ENCODE measurements around the gene COL19A1. TPM values are rescaled to one million over a fixed set of nuclear protein-coding genes. Genes with fewer than 3 reads are reported as not detected.

Gene COL19A1
- total and polyA plus RNA-seq, 9 of the 15 experiments (the other 6 are each of a cell fraction or from before 2014, with no cell fraction given) = not detected

DNA sequence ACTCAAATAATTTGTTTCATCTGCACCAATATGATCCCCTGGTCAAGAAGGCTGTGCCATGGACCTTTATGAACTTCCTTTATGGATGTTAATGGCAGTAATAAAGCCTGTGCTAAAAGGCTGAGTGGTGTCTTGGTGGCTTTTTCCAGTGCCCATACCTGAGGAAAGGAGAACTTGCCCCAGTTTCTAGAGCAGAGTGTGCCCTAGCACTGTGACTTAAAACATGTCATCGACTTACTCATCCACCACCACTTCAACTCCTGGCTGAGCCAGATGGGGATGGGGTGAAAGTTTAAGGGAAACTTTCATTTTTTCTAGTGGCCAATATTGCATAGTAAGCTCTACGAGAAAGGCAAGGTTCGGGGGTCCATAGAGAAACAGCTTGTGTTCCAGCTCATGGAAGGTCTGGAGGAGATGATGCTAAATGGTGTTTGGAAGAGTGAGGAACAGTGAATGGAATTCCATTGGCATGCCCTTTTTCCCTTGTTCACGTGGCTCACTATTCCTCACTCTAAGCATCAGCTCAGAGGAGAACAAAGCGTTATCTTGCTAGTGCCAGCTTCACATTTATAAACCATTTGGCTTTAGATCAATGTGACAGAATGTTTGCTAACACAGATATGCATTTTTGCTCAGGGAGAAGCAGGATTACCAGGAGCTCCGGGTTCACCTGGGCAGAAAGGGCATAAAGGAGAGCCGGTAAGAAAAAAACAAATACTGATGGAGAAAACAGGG, 71.2 kb downstream of the COL19A1 start:
- H3K9ac ChIP-seq (ENCODE audit: insufficient read depth in 1 of 2, low read depth in 2 of 2, low read length in 2 of 2) = no peak overlapping the region
- no peak overlapping the region for H2AFZ ChIP-seq (ENCODE audit: low read depth, low read length)
- H3K4me1 ChIP-seq (replicated peaks in 1 of 2; ENCODE audit: control insufficient read depth in 2 of 2, insufficient read depth in 2 of 2, low read length in 2 of 2) = no peaks in the 10 kb centered on the region
- no peak overlapping the region for H3K4me2 ChIP-seq (ENCODE audit: insufficient read depth, low read length)
- no peaks in the 10 kb centered on the region for H3K9me3 ChIP-seq (replicated peaks; ENCODE audit: control insufficient read depth, insufficient read depth, low read depth, low read length)
- ChIA-PET POLR2A (interaction anchor here (0.7 kb wide), 1 partner anchor 37 kb away, joined by 3 read pairs; no protein-coding TSS in a partner anchor), CTCF (ENCODE audit: low intra/inter-chr PET ratio) (no interaction called here)
- TF ChIP-seq, protein P1, sequence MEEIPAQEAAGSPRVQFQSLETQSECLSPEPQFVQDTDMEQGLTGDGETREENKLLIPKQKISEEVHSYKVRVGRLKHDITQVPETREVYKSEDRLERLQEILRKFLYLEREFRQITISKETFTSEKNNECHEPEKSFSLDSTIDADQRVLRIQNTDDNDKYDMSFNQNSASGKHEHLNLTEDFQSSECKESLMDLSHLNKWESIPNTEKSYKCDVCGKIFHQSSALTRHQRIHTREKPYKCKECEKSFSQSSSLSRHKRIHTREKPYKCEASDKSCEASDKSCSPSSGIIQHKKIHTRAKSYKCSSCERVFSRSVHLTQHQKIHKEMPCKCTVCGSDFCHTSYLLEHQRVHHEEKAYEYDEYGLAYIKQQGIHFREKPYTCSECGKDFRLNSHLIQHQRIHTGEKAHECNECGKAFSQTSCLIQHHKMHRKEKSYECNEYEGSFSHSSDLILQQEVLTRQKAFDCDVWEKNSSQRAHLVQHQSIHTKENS (CRISPR knock-in tag; IDR thresholded peaks at IDR 0.05) = no peak
- TF ChIP-seq, protein P2, sequence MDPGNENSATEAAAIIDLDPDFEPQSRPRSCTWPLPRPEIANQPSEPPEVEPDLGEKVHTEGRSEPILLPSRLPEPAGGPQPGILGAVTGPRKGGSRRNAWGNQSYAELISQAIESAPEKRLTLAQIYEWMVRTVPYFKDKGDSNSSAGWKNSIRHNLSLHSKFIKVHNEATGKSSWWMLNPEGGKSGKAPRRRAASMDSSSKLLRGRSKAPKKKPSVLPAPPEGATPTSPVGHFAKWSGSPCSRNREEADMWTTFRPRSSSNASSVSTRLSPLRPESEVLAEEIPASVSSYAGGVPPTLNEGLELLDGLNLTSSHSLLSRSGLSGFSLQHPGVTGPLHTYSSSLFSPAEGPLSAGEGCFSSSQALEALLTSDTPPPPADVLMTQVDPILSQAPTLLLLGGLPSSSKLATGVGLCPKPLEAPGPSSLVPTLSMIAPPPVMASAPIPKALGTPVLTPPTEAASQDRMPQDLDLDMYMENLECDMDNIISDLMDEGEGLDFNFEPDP (CRISPR knock-in tag; IDR thresholded peaks at IDR 0.05) = no peak
- TF ChIP-seq JUND (IDR thresholded peaks at IDR 0.05; ENCODE audit: borderline replicate concordance, low read depth, low read length) = no peak
- TF ChIP-seq JUND (tag; IDR thresholded peaks at IDR 0.05; ENCODE audit: borderline replicate concordance, low read depth, low read length) = no peak
- no peak for TF ChIP-seq ZNF780A (CRISPR knock-in tag; IDR thresholded peaks at IDR 0.05)
- TF ChIP-seq MTA3 (IDR thresholded peaks at IDR 0.05; ENCODE audit: borderline replicate concordance) = no peak
- TF ChIP-seq SRSF1 (IDR thresholded peaks at IDR 0.05; ENCODE audit: low read depth, low read length) = no peak
- no peak for TF ChIP-seq IRF2 (CRISPR knock-in tag; IDR thresholded peaks at IDR 0.05)
- no peak for TF ChIP-seq EHMT2 (IDR thresholded peaks at IDR 0.05)
- TF ChIP-seq, protein P3, sequence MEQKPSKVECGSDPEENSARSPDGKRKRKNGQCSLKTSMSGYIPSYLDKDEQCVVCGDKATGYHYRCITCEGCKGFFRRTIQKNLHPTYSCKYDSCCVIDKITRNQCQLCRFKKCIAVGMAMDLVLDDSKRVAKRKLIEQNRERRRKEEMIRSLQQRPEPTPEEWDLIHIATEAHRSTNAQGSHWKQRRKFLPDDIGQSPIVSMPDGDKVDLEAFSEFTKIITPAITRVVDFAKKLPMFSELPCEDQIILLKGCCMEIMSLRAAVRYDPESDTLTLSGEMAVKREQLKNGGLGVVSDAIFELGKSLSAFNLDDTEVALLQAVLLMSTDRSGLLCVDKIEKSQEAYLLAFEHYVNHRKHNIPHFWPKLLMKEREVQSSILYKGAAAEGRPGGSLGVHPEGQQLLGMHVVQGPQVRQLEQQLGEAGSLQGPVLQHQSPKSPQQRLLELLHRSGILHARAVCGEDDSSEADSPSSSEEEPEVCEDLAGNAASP (IDR thresholded peaks at IDR 0.05) = no peak
- TF ChIP-seq ILF3 (IDR thresholded peaks at IDR 0.05; ENCODE audit: borderline replicate concordance) = no peak
- no peak for TF ChIP-seq U2AF1 (optimal IDR thresholded peaks at IDR 0.05; ENCODE audit: low read depth, low read length)
- TF ChIP-seq SIN3A (IDR thresholded peaks at IDR 0.05; ENCODE audit: borderline replicate concordance in 2 of 2, control insufficient read depth in 1 of 2, low read depth in 2 of 2, low read length in 2 of 2) = no peak
- H3K4me3 ChIP-seq = no peak overlapping the region
- H3K27me3 ChIP-seq (ENCODE audit: control insufficient read depth in 2 of 2, insufficient read depth in 2 of 2, low read length in 2 of 2) = no peaks in the 10 kb centered on the region
- BruUV-seq (replicated peaks) = no TSS peak
- no peak overlapping the region for H3K27ac ChIP-seq (ENCODE audit: extremely low read depth, low read depth, low read length)
- intact Hi-C loops (cut with micrococcal nuclease) (no loop called here), in situ Hi-C loops (cut with MboI) (no loop called here)
- no peaks in the 10 kb centered on the region for H3K36me3 ChIP-seq (ENCODE audit: control insufficient read depth, insufficient read depth, low read length)
- no peaks in the 10 kb centered on the region for H3K79me2 ChIP-seq (ENCODE audit: control insufficient read depth, insufficient read depth, low read length)
- no peak for FAIRE-seq
- ATAC-seq = no peak
- H4K20me1 ChIP-seq (replicated peaks; ENCODE audit: control insufficient read depth, insufficient read depth, low read length) = no peaks in the 10 kb centered on the region
- no peak for DNase-seq (ENCODE audit: extremely low read depth in 1 of 4, low spot score in 3 of 4)
- H3K9me1 ChIP-seq (ENCODE audit: control insufficient read depth, insufficient read depth, low read length) = no peaks in the 10 kb centered on the region
- 0% methylated on average over 7 of the region's 7 CpGs for WGBS (ENCODE audit: insufficient coverage, low coverage, missing lambda C conversion rate)
